CD4-positive, alpha-beta T cell (primary cell): ENCODE data around the gene CEMIP2. TPM values are rescaled to one million over a fixed set of nuclear protein-coding genes. Genes with fewer than 3 reads are reported as not detected.

Experiments
- ATAC-seq: fragments of 200-7000 bp; cut with Tn5 transposase; one replicate; pipeline ENCODE4 v1.10.0; 2022; ENCODE audit warnings: mild to moderate bottlenecking; ENCODE audit not compliant: poor library complexity
- CTCF ChIA-PET: fragments of 350-600 bp; sonication (Branson Sonifier 250); formaldehyde crosslinking; loops from one replicate; lab custom pipeline; 2021; ENCODE audit warnings: antibody characterized with exemption, inconsistent platforms; lab: Charles Lee
- POLR2A ChIA-PET: fragments of 350-600 bp; sonication (Branson Sonifier 250); formaldehyde crosslinking; loops from one replicate; lab custom pipeline; 2021; ENCODE audit warnings: antibody characterized with exemption, inconsistent platforms; lab: Charles Lee
- DNase-seq, 14 experiments: peaks; one replicate each; pipeline ENCODE4 v3.0.0-alpha.2; 2013 to 2020; ENCODE audit warnings: mixed read lengths in 2 of 14
- H3K27ac ChIP-seq, 2 donors: one replicate each; pipeline versions ENCODE4 v1.5.1 to v1.7.0; 2013; ENCODE audit warnings: low read length in 2 of 2, low read depth in 1 of 2, mild to moderate bottlenecking in 1 of 2
- H3K27me3 ChIP-seq, 2 experiments: 1 replicate in 1 of 2; 2 replicates in 1 of 2; pipeline versions ENCODE4 v1.6.1 to v1.7.0; 2013; ENCODE audit warnings: low read length in 2 of 2, control low read depth in 1 of 2, mild to moderate bottlenecking in 1 of 2, moderate library complexity in 1 of 2; ENCODE audit not compliant: insufficient read depth in 2 of 2, control insufficient read depth in 1 of 2
- H3K36me3 ChIP-seq: one replicate; pipeline ENCODE4 v1.6.1; 2013; ENCODE audit warnings: low read length, control low read depth; ENCODE audit not compliant: insufficient read depth
- H3K4me1 ChIP-seq: one replicate; pipeline ENCODE4 v1.6.1; 2013; ENCODE audit warnings: low read length, control low read depth; ENCODE audit not compliant: insufficient read depth
- H3K4me3 ChIP-seq: one replicate; pipeline ENCODE4 v1.5.1; 2013; ENCODE audit warnings: mild to moderate bottlenecking, low read length, moderate library complexity
- H3K9me3 ChIP-seq, 2 experiments: 1 replicate in 1 of 2; 2 replicates in 1 of 2; pipeline versions ENCODE4 v1.6.1 to v1.7.0; 2013; ENCODE audit warnings: low read length in 2 of 2, mild to moderate bottlenecking in 2 of 2, control low read depth in 1 of 2, moderate library complexity in 1 of 2; ENCODE audit not compliant: control insufficient read depth in 1 of 2, insufficient read depth in 1 of 2
- H3K27ac Mint-ChIP-seq: one replicate; pipeline ENCODE4 v1.8.0; 2020; ENCODE audit warnings: mixed read lengths
- H3K27me3 Mint-ChIP-seq: one replicate; pipeline ENCODE4 v1.8.0; 2021; ENCODE audit warnings: mixed read lengths
- H3K36me3 Mint-ChIP-seq: one replicate; pipeline ENCODE4 v1.8.0; 2021; ENCODE audit warnings: low read depth, mixed read lengths
- H3K4me1 Mint-ChIP-seq: one replicate; pipeline ENCODE4 v1.8.0; 2021; ENCODE audit warnings: low read depth, mixed read lengths
- H3K4me3 Mint-ChIP-seq: one replicate; pipeline ENCODE4 v1.8.0; 2020; ENCODE audit warnings: mild to moderate bottlenecking, mixed read lengths
- H3K9me3 Mint-ChIP-seq: one replicate; pipeline ENCODE4 v1.8.0; 2020; ENCODE audit warnings: mixed read lengths
- intact Hi-C, 2 experiments: fragments of 100-400 bp; cut with DNase I in 1 of 2; cut with micrococcal nuclease in 1 of 2; formaldehyde crosslinking; loops; one replicate each; pipeline versions ENCODE4 v1.15.1 to v1.9.0; 2023 to 2025; cut with DNase I, micrococcal nuclease
- total RNA-seq, 174 experiments: library from RNA in 2 of 174; stranded (reverse) in 2 of 174; gene quantifications; one replicate each; pipeline ENCODE4 v1.2.3 and lab custom pipeline; 2021 to 2026
- TF ChIP-seq, protein P1 (sequence below): fragments of 200-600 bp; IDR thresholded peaks from one replicate; pipeline ENCODE4 v1.8.0; 2022; ENCODE audit warnings: antibody characterized with exemption, mild to moderate bottlenecking

The CEMIP2 gene
- total RNA-seq, 2 experiments from 2014 or later, result 301 to 305 TPM

DNA sequence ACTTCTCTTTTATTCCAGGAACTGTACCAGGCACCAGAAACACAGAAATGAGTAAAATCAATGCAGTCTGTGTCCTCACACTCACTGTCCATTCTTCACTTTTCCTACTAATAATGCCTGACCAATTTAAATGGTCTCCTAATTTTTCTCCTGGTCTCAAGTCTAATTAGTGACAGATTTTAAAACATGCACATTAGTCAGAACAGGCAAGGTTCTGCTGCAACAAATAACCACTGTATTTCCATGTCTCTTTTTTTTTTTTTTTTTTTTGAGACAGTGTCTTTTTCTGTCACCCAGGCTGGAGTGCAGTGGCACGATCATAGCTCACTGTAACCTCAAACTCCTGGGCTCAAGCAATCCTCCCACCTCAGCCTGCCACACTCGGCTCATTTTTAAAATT lies 99.6 kb downstream of the CEMIP2 start:
- Histone ChIP-seq H3K4me1 (no peaks in the 10 kb centered on the region), H3K36me3 (no peaks in the 10 kb centered on the region), H3K27me3 (no peaks in the 10 kb centered on the region), H3K27ac (no peak overlapping the region), H3K9me3 (no peaks in the 10 kb centered on the region), H3K4me3 (no peak overlapping the region)
- ChIA-PET POLR2A (no interaction called here), CTCF (no interaction called here)
- no peaks in the 10 kb centered on the region for H3K27me3 Mint-ChIP-seq
- ATAC-seq (no peak), DNase-seq (no peak)
- H3K36me3 Mint-ChIP-seq, result no peaks in the 10 kb centered on the region
- intact Hi-C loops, result no loop called here
- no peak overlapping the region for H3K4me3 Mint-ChIP-seq
- TF ChIP-seq, protein P1, sequence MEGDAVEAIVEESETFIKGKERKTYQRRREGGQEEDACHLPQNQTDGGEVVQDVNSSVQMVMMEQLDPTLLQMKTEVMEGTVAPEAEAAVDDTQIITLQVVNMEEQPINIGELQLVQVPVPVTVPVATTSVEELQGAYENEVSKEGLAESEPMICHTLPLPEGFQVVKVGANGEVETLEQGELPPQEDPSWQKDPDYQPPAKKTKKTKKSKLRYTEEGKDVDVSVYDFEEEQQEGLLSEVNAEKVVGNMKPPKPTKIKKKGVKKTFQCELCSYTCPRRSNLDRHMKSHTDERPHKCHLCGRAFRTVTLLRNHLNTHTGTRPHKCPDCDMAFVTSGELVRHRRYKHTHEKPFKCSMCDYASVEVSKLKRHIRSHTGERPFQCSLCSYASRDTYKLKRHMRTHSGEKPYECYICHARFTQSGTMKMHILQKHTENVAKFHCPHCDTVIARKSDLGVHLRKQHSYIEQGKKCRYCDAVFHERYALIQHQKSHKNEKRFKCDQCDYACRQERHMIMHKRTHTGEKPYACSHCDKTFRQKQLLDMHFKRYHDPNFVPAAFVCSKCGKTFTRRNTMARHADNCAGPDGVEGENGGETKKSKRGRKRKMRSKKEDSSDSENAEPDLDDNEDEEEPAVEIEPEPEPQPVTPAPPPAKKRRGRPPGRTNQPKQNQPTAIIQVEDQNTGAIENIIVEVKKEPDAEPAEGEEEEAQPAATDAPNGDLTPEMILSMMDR, result no peak
- H3K4me1 Mint-ChIP-seq, result no peaks in the 10 kb centered on the region
- H3K9me3 Mint-ChIP-seq, result no peaks in the 10 kb centered on the region
- no peak overlapping the region for H3K27ac Mint-ChIP-seq

DNA sequence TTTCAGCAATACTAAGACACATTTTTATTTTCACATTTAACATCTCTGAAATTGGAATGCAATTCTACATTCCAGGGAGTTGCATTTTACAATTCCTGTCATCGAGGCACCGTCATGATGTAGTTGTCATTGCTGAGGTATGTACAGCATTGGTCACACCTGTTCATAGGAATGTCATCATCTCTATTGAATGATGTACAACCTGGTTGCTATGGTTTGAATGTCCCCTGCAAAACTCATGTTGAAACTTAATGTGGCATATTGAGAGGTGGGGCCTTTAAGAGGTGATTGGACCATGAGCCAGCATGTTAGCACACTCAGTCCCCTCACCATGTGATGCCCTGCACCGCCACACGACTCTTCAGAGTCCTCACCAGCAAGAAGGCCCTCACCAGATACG lies 103.1 kb downstream of the CEMIP2 start:
- Histone ChIP-seq H3K9me3 (no peaks in the 10 kb centered on the region), H3K27ac (no peak overlapping the region), H3K36me3 (no peaks in the 10 kb centered on the region), H3K4me1 (no peaks in the 10 kb centered on the region), H3K4me3 (no peak overlapping the region), H3K27me3 (no peaks in the 10 kb centered on the region)
- ATAC-seq (no peak), DNase-seq (no peak)
- Mint-ChIP-seq H3K4me3 (no peak overlapping the region), H3K36me3 (no peaks in the 10 kb centered on the region), H3K27me3 (no peaks in the 10 kb centered on the region), H3K9me3 (no peaks in the 10 kb centered on the region), H3K4me1 (no peaks in the 10 kb centered on the region), H3K27ac (no peak overlapping the region)
- intact Hi-C loops, result no loop called here
- CTCF ChIA-PET, result no interaction called here
- TF ChIP-seq, protein P1, result no peak
- POLR2A ChIA-PET, result no interaction called here

DNA sequence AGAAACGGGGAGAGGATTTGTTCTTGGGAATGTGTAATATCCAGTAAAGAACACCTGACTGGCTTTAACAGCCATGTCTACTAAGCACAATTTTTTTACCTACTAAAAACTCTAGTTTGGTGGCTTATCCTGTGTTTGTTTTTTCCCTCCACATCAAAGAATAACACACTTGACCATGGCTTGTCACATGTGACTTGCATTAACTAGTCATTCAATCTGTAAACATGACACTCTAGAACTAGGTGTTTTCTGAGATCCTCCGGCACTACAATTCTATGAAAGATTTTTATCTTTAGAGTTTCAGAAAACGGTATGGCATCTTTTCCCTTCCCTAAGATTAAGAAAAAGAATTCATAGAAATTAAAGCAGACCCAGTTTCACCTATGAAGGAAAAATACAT lies 103.7 kb downstream of the CEMIP2 start:
- POLR2A ChIA-PET, result no interaction called here
- peak in 1 of 14 experiments; percentile 18 for DNase-seq
- no peak overlapping the region for H3K27ac Mint-ChIP-seq

More for the DNA sequence above, 103.7 kb downstream of the CEMIP2 start:
- TF ChIP-seq, protein P1, result no peak
- Histone ChIP-seq H3K36me3 (no peaks in the 10 kb centered on the region), H3K27ac (no peak overlapping the region), H3K27me3 (no peaks in the 10 kb centered on the region), H3K4me3 (no peak overlapping the region), H3K4me1 (no peaks in the 10 kb centered on the region), H3K9me3 (no peaks in the 10 kb centered on the region)
- no peaks in the 10 kb centered on the region for H3K27me3 Mint-ChIP-seq
- intact Hi-C loops, result no loop called here
- no peak for ATAC-seq
- no peaks in the 10 kb centered on the region for H3K4me1 Mint-ChIP-seq
- H3K9me3 Mint-ChIP-seq, result no peaks in the 10 kb centered on the region
- no peak overlapping the region for H3K4me3 Mint-ChIP-seq
- H3K36me3 Mint-ChIP-seq, result no peaks in the 10 kb centered on the region
- CTCF ChIA-PET, result no interaction called here
